HFFc6 (cell line): ENCODE results near the gene SH3PXD2B. TPM values are rescaled to one million over a fixed set of nuclear protein-coding genes. Genes with fewer than 3 reads are reported as not detected.
A peak's percentile ranks its signal among the peaks of the same experiment; 100 is the strongest.

Experiments
- DNase-seq: peaks from one replicate; pipeline ENCODE4 v3.0.0-alpha.2; 2018
- H3K27ac Mint-ChIP-seq: 2 replicates; pipeline ENCODE4 v1.8.0; 2020; ENCODE audit warnings: mild to moderate bottlenecking, mixed read lengths
- H3K27me3 Mint-ChIP-seq: 2 replicates; pipeline ENCODE4 v1.8.0; 2021; ENCODE audit warnings: mild to moderate bottlenecking, moderate library complexity, mixed read lengths; ENCODE audit not compliant: insufficient read depth
- H3K36me3 Mint-ChIP-seq: 2 replicates; pipeline ENCODE4 v1.8.0; 2021; ENCODE audit warnings: low read depth, mixed read lengths
- H3K4me1 Mint-ChIP-seq: 2 replicates; pipeline ENCODE4 v1.8.0; 2020; ENCODE audit warnings: low read depth, mixed read lengths
- H3K4me3 Mint-ChIP-seq: 2 replicates; pipeline ENCODE4 v1.8.0; 2020; ENCODE audit warnings: mild to moderate bottlenecking, moderate library complexity, mixed read lengths
- H3K9me3 Mint-ChIP-seq: 2 replicates; pipeline ENCODE4 v1.8.0; 2020; ENCODE audit warnings: mild to moderate bottlenecking, mixed read lengths
- total RNA-seq, 6 experiments: library from RNA; stranded (reverse); fragmentation: NEBNext Ultra II Directional; extraction: Animal tissue kit (Norgen Biotek cat#: 25700); gene quantifications; 2 replicates in 1 of 6; 3 replicates in 5 of 6; pipeline ENCODE4 v1.2.3, GENCODE V29; 2021
- TF ChIP-seq, protein P1 (sequence below): fragments of 200-600 bp; sonication (generic); IDR thresholded peaks from 2 replicates; pipeline ENCODE4 v1.5.0; 2021; ENCODE audit warnings: antibody characterized with exemption, mild to moderate bottlenecking

The SH3PXD2B gene
- total RNA-seq, 6 experiments from 2014 or later = 12.4 to 28.4 (median 24.3) TPM

DNA sequence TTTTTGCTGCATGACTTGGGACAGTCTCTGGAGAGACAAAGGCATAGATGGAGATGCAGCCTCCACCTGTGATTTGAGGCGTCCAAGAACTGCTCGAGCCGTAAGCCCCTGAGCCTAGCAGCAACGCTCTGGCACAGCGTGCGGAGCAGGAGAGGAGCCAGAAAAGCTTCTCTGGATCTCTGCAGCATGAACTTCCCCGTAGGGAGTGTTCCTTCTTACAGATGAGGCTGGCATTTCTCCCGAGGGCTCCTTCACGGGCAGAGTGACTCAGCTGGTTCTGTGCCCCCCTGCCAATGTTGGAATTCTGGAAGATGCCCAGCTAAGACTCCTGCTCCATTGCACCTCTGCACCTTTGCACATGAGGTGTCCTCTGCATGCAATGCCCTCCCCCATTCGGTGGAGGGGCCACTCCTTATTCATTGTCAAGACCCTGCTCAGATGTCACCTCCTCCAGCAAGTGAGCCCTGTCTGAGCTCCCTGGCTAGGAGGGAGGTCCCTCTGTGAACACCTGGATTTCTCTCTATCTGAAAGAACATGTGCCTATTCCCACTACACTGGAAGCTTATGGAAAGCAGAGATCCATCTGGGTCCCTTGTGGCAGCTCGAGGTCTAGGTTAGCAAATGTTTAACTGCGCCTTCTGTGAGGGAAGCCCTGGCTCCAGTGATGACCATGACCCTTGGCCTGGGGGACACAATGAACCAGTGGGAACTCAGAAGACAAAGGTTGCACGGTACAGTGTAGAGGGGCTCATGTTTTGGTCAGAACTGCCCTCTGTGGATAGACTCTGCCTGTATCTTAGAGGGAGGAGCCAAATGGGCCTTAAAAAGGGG is 39.6 kb downstream of the SH3PXD2B start:
- H3K36me3 Mint-ChIP-seq = peaks cover 6% of the 10 kb centered on the region
- H3K4me3 Mint-ChIP-seq = no peak overlapping the region
- TF ChIP-seq, protein P1, sequence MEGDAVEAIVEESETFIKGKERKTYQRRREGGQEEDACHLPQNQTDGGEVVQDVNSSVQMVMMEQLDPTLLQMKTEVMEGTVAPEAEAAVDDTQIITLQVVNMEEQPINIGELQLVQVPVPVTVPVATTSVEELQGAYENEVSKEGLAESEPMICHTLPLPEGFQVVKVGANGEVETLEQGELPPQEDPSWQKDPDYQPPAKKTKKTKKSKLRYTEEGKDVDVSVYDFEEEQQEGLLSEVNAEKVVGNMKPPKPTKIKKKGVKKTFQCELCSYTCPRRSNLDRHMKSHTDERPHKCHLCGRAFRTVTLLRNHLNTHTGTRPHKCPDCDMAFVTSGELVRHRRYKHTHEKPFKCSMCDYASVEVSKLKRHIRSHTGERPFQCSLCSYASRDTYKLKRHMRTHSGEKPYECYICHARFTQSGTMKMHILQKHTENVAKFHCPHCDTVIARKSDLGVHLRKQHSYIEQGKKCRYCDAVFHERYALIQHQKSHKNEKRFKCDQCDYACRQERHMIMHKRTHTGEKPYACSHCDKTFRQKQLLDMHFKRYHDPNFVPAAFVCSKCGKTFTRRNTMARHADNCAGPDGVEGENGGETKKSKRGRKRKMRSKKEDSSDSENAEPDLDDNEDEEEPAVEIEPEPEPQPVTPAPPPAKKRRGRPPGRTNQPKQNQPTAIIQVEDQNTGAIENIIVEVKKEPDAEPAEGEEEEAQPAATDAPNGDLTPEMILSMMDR = no peak
- no peak for DNase-seq
- no peaks in the 10 kb centered on the region; the same call in 1 of the 2 replicates for H3K27me3 Mint-ChIP-seq
- H3K9me3 Mint-ChIP-seq = no peaks in the 10 kb centered on the region
- H3K27ac Mint-ChIP-seq = no peak overlapping the region; the same call in 1 of the 2 replicates
- H3K4me1 Mint-ChIP-seq = peaks cover 80% of the 10 kb centered on the region

DNA sequence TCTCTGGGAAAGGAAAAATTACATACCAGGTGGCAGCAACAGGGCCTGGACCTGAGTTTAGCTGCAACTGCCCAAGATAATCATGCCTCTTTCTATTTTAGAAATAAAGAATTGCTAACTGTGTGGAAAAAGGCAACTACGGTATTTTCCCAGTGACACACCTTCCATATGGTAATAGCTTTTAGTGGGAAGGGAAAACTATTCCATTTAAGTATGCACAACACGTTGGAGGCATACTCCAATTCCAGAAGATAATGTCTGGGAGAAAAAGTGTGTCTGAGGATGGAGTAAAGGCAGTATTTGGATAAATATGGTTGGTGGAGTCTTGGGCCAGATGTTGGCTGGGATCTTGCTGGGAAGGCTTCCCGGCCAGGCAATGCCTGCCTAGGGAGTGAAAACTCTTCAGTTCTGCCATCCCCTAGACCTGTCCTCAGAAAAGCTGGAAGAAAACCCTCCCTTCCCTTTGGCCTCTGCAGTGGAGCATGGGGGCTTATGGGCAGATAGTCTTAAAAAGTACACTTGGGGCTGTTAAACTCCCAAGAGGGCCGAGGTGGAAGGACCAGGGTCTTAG is 40.6 kb downstream of the SH3PXD2B start:
- TF ChIP-seq, protein P1 = no peak
- Mint-ChIP-seq H3K27me3 (no peaks in the 10 kb centered on the region; the same call in 1 of the 2 replicates), H3K4me1 (peaks cover 73% of the 10 kb centered on the region), H3K36me3 (peaks cover 6% of the 10 kb centered on the region), H3K27ac (peak overlapping the region; percentile 97), H3K4me3 (peak overlapping the region; percentile 78), H3K9me3 (no peaks in the 10 kb centered on the region)
- no peak for DNase-seq

DNA sequence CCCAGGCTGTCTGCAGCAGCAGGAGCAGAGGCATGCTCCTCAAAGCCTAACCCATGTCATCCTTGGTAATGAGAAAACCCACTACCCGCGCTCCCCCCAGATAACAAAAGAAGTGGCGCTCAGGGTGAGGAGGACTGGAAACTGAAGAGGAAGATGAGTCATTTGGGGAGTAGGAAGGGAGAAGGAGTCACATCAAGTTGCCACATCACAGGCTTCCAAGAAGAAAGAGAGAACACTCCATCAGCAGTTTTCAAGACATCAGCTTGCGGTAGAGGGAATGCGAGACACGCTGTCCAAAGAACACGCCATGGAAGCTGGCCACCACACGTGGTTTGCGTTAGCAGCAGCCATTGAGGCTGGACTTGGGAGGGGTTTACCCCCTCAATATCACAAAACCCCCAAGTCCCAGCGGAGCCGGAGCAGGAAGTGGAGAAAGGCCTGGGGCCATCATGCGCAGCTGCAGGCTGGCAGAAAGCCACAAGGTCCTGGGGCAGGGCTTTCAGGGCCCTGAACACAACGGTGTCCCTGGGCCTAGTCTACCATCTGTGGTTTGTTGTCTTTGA is 41.5 kb downstream of the SH3PXD2B start:
- H3K27ac Mint-ChIP-seq = peak overlapping the region; percentile 97
- TF ChIP-seq, protein P1 = no peak

DNA sequence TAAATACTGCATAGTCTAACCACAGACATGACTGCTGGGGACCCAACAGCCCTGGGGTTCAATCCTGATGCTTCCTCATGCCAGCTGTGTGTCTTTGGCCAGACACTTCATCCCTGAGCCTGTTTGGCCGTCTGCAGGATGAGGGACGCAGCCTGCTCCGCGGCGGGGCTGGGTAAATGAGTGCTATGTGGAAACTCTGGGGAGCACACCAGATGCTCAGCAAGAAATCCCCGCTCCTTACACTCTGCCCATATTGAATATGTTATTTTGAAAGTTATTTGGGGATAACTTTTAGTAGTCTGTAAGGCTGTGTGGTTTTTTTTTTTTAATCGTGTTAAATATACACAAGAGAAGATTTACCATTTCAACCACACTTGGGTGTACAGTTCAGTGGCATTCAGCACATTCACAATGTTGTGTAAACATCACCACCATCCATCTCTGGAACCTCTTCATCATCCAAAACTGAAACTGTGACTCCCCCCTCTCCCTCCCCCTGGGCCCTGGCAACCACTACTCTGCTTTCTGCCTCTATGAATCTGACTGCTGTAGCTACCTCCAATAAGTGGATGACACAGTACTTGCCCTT is 42.7 kb downstream of the SH3PXD2B start:
- Mint-ChIP-seq H3K4me3 (peak overlapping the region; percentile 78; the same call in 1 of the 2 replicates), H3K9me3 (no peaks in the 10 kb centered on the region), H3K4me1 (peaks cover 72% of the 10 kb centered on the region), H3K36me3 (no peaks in the 10 kb centered on the region; the same call in 1 of the 2 replicates), H3K27ac (peak overlapping the region; percentile 97; the same call in 1 of the 2 replicates), H3K27me3 (no peaks in the 10 kb centered on the region; the same call in 1 of the 2 replicates)
- no peak for DNase-seq
- TF ChIP-seq, protein P1 = no peak

More for the DNA sequence above, 41.5 kb downstream of the SH3PXD2B start:
- Mint-ChIP-seq H3K4me3 (peak overlapping the region; percentile 78), H3K9me3 (no peaks in the 10 kb centered on the region), H3K4me1 (peaks cover 70% of the 10 kb centered on the region), H3K36me3 (peaks cover 3% of the 10 kb centered on the region), H3K27me3 (no peaks in the 10 kb centered on the region; the same call in 1 of the 2 replicates)
- peak; percentile 89 for DNase-seq
